Astrocyte of the hippocampus (primary cell): ENCODE results near the gene SEMA5A.
A peak's percentile ranks its signal among the peaks of the same experiment; 100 is the strongest.

Experiments used
- DNase-seq: peaks from one replicate; pipeline ENCODE4 v3.0.0; 2011; ENCODE audit warnings: low read depth, low spot score

The SEMA5A gene

GRCh38 chr5:9020996-9021395 is 524.9 kb downstream of the SEMA5A start:
- peak; percentile 14 for DNase-seq

DNA sequence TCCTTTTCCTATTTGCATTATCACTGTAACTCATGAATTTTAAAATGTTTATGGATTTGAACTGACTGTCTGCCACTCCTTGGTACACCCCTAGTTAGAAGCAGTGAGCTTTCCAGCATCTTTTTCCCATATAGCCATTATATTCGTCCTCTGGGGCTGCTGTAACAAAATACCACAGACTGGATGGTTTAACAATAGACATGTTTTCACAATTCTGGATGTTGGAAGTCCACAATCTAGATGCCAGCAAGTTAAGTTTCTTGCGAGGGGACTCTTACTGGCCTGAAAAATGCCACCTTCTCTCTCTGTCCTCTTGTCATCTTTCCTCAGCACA is 530.0 kb downstream of the SEMA5A start:
- DNase-seq, result no peak

GRCh38 chr5:9015260-9015936 is 530.5 kb downstream of the SEMA5A start:
- peak; percentile 59 for DNase-seq

GRCh38 chr5:9013147-9013546 is 532.7 kb downstream of the SEMA5A start:
- DNase-seq, result no peak

DNA sequence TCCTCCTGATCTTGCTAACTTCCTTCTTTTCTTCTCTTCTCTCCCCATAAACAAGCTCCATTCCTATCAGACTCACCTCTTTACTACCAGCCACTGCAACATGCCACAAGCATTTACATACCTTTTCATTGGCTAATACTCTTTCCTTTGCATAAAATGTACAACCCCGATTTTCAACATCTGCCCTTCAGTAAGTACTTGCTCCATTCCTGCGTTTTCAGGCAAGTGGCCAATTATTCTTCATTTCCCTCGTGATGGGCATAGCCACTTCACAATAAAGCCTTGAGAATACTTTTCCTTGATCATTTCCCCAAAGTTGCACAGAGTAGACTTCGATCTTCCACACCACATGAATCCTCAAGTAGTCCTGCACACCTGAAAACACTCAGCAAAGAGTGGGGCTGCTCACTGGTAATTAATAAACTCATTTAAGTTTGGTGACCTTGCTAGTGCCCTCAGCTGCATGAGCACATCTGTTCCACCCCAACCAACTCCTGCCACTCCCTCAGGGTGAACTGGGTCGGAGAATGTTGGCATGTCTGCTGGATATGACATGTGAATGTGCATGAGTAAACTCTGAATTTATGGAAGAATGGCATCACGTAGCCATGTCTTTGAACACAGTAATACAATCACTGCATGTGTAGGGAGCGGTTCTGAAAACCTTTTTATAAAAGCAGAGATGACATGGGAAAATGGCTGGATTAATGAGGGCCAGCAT is 535.8 kb downstream of the SEMA5A start:
- no peak for DNase-seq

GRCh38 chr5:8997542-8998070 is 548.3 kb downstream of the SEMA5A start:
- DNase-seq, result no peak

- peak; percentile 11 for DNase-seq
These were observed 552.8 kb downstream of the SEMA5A start for GRCh38 chr5:8993031-8993430.
